HUDEP-2 (cell line): ENCODE measurements around the gene COQ8A.
A peak's percentile ranks its signal among the peaks of the same experiment; 100 is the strongest.

Experiments used
- DNase-seq, 76 experiments: peaks; one replicate each; lab custom pipeline; 2025; ENCODE audit not compliant: unreplicated experiment in 76 of 76; lab: John Stamatoyannopoulos, UW

COQ8A gene

GRCh38 chr1:226982451-226983177, 42.5 kb downstream of the COQ8A start:
- DNase-seq, result no peak

GRCh38 chr1:226983247-226983991, 43.3 kb downstream of the COQ8A start:
- DNase-seq, result no peak

- no peak for DNase-seq
Observed at GRCh38 chr1:226983992-226984364, 43.9 kb downstream of the COQ8A start.

- peak in 5 of 76 experiments; percentile 8 to 17 (median 12) for DNase-seq
Observed at GRCh38 chr1:226984521-226985238, 44.6 kb downstream of the COQ8A start.

GRCh38 chr1:226985239-226985838, 45.2 kb downstream of the COQ8A start:
- no peak for DNase-seq

- peak in 2 of 76 experiments; percentile 16 to 18 for DNase-seq
Observed at GRCh38 chr1:226985839-226986463, 45.9 kb downstream of the COQ8A start.

GRCh38 chr1:226986496-226987178, 46.5 kb downstream of the COQ8A start:
- no peak for DNase-seq

- DNase-seq, result no peak
Observed at GRCh38 chr1:226987179-226987536, 47.1 kb downstream of the COQ8A start.

GRCh38 chr1:226987623-226988333, 47.7 kb downstream of the COQ8A start:
- no peak for DNase-seq

GRCh38 chr1:226988334-226988666, 48.2 kb downstream of the COQ8A start:
- no peak for DNase-seq

- DNase-seq, result no peak
Observed at GRCh38 chr1:226989085-226989920, 49.2 kb downstream of the COQ8A start.

GRCh38 chr1:226990133-226990716, 50.1 kb downstream of the COQ8A start:
- peak in 47 of 76 experiments; percentile 4 to 63 (median 35) for DNase-seq

- no peak for DNase-seq
Observed at GRCh38 chr1:226991920-226992319, 51.8 kb downstream of the COQ8A start.

GRCh38 chr1:226993814-226994585, 53.9 kb downstream of the COQ8A start:
- DNase-seq, result no peak

GRCh38 chr1:226994586-226995364, 54.7 kb downstream of the COQ8A start:
- no peak for DNase-seq

GRCh38 chr1:226995365-226996332, 55.6 kb downstream of the COQ8A start:
- no peak for DNase-seq
